HepG2 (cell line): Measurements from ENCODE around the gene SHROOM2. TPM values are rescaled to one million over a fixed set of nuclear protein-coding genes. Genes with fewer than 3 reads are reported as not detected.

ENCODE experiments used
- ATAC-seq: fragments of 200-7000 bp; cut with Tn5 transposase; 3 replicates; pipeline ENCODE4 v1.9.1; 2020; ENCODE audit warnings: mild to moderate bottlenecking, moderate library complexity
- BruUV-seq: library from RNA; stranded (reverse); fragments of 400-500 nt; replicated peaks from 2 replicates; lab custom pipeline; 2021; lab: Mats Ljungman, UMichigan
- CTCF ChIA-PET: fragments of 300-600 bp; formaldehyde crosslinking; extraction: SDS; loops from one replicate; lab custom pipeline; 2021; ENCODE audit warnings: low total read pairs, inconsistent platforms, low intra/inter-chr PET ratio; lab: Yijun Ruan, JAX
- POLR2A ChIA-PET: fragments of 350-600 bp; sonication (Branson Sonifier 250); formaldehyde crosslinking; loops from one replicate; lab custom pipeline; 2020; ENCODE audit warnings: antibody characterized with exemption, inconsistent platforms; lab: Yijun Ruan, JAX
- DNase-seq: peaks from one replicate; pipeline ENCODE4 v3.0.0-alpha.2; 2015; ENCODE audit warnings: low spot score
- FAIRE-seq: peaks from 3 replicates; lab custom pipeline; 2011; peaks lifted over from hg19 to GRCh38; lab: Jason Lieb, UNC
- H2AFZ ChIP-seq: one replicate; pipeline ENCODE4 v1.6.1; 2011; ENCODE audit warnings: low read length, inconsistent platforms
- H3K27ac ChIP-seq: fragments of 300-600 bp; 3 replicates; pipeline ENCODE4 v1.8.0; 2011; ENCODE audit warnings: mixed run types, mild to moderate bottlenecking, mixed read lengths, low read length, inconsistent platforms; ENCODE audit not compliant: insufficient read depth; ENCODE audit errors: extremely low read length
- H3K27me3 ChIP-seq, 2 experiments: fragments of 200-600 bp in 1 of 2; 2 replicates in 1 of 2; 3 replicates in 1 of 2; pipeline versions ENCODE4 v1.6.0 to v1.8.0; 2011; ENCODE audit warnings: low read length in 2 of 2, mild to moderate bottlenecking in 2 of 2, moderate library complexity in 2 of 2, inconsistent platforms in 1 of 2; ENCODE audit not compliant: insufficient read depth in 2 of 2, control insufficient read depth in 1 of 2
- H3K36me3 ChIP-seq, 2 experiments: fragments of 200-600 bp in 1 of 2; replicated peaks in 1 of 2; 2 replicates in 1 of 2; 3 replicates in 1 of 2; pipeline versions ENCODE4 v1.5.1 to v1.8.0; 2011; ENCODE audit warnings: low read length in 2 of 2, inconsistent platforms in 1 of 2; ENCODE audit not compliant: insufficient read depth in 2 of 2, control insufficient read depth in 1 of 2
- H3K4me1 ChIP-seq: 2 replicates; pipeline ENCODE4 v1.5.1; 2012; ENCODE audit warnings: low read length, inconsistent platforms; ENCODE audit not compliant: insufficient read depth
- H3K4me2 ChIP-seq: 2 replicates; pipeline ENCODE4 v1.6.0; 2011; ENCODE audit warnings: low read depth, low read length, inconsistent platforms
- H3K4me3 ChIP-seq, 3 experiments: fragments of 200-600 bp in 1 of 3; sonication (generic), shearing (Covaris generic) in 1 of 3; replicated peaks in 1 of 3; 2 replicates each; pipeline ENCODE4 v1.5.1; 2011 to 2016; ENCODE audit warnings: low read length in 3 of 3, inconsistent platforms in 2 of 3, low read depth in 2 of 3, mild to moderate bottlenecking in 2 of 3, control low read depth in 1 of 3, mixed read lengths in 1 of 3; ENCODE audit not compliant: insufficient read depth in 1 of 3
- H3K79me2 ChIP-seq: one replicate; pipeline ENCODE4 v1.6.1; 2011; ENCODE audit warnings: low read length, inconsistent platforms; ENCODE audit not compliant: insufficient read depth
- H3K9ac ChIP-seq: 2 replicates; pipeline ENCODE4 v1.6.0; 2011; ENCODE audit warnings: mild to moderate bottlenecking, low read depth, low read length, inconsistent platforms; ENCODE audit not compliant: insufficient read depth
- H3K9me3 ChIP-seq: 2 replicates; pipeline ENCODE4 v1.5.1; 2012; ENCODE audit warnings: mild to moderate bottlenecking, low read length
- H4K20me1 ChIP-seq: 2 replicates; pipeline ENCODE4 v1.6.0; 2011; ENCODE audit warnings: inconsistent platforms, mild to moderate bottlenecking, low read length, moderate library complexity; ENCODE audit not compliant: insufficient read depth
- FOSL2 ChIP-seq: sonication (generic); formaldehyde crosslinking; IDR thresholded peaks from 2 replicates; pipeline ENCODE4 v1.4.0; 2020; ENCODE audit warnings: missing genetic modification reagents
- HOXD1 ChIP-seq: sonication (generic); formaldehyde crosslinking; IDR thresholded peaks from 2 replicates; pipeline ENCODE4 v1.5.0; 2020; ENCODE audit warnings: missing genetic modification reagents
- KDM3A ChIP-seq: IDR thresholded peaks from 2 replicates; pipeline ENCODE4 v1.6.1; 2018; ENCODE audit warnings: low read depth, missing compliant biosample characterization
- NONO ChIP-seq, 2 experiments: fragments of 450-650 bp in 1 of 2; sonication (generic) in 1 of 2; formaldehyde crosslinking in 1 of 2; IDR thresholded peaks in 1 of 2; conservative IDR thresholded peaks in 1 of 2; 2 replicates each; pipeline versions ENCODE4 v1.6.1 to v1.8.0; 2017 to 2022; ENCODE audit warnings: mild to moderate bottlenecking in 1 of 2, missing genetic modification reagents in 1 of 2, moderate library complexity in 1 of 2
- PAWR ChIP-seq: sonication (generic); formaldehyde crosslinking; IDR thresholded peaks from 2 replicates; pipeline ENCODE4 v1.4.0; 2020; ENCODE audit warnings: missing genetic modification reagents, mild to moderate bottlenecking, borderline replicate concordance
- RFXANK ChIP-seq: IDR thresholded peaks from 2 replicates; pipeline ENCODE4 v1.6.1; 2016
- TCF12 ChIP-seq, 2 experiments: fragments of 450-650 bp in 1 of 2; sonication (generic) in 1 of 2; formaldehyde crosslinking in 1 of 2; IDR thresholded peaks; 2 replicates each; pipeline versions ENCODE4 v1.6.1 to v1.8.0; 2017 to 2022; ENCODE audit warnings: antibody characterized with exemption in 1 of 2, mild to moderate bottlenecking in 1 of 2, missing genetic modification reagents in 1 of 2, moderate library complexity in 1 of 2
- ZNF282 ChIP-seq: fragments of 450-650 bp; IDR thresholded peaks from 2 replicates; pipeline ENCODE4 v1.6.1; 2018; ENCODE audit not compliant: partially characterized antibody
- ZNF414 ChIP-seq: sonication (generic); formaldehyde crosslinking; IDR thresholded peaks from 2 replicates; pipeline ENCODE4 v1.5.0; 2020; ENCODE audit warnings: missing genetic modification reagents
- ZNF512B ChIP-seq: sonication (generic); formaldehyde crosslinking; IDR thresholded peaks from 2 replicates; pipeline ENCODE4 v1.5.1; 2020; ENCODE audit warnings: missing genetic modification reagents, mild to moderate bottlenecking, borderline replicate concordance
- WGBS: methylation state at CpG from one replicate; pipeline ENCODE4 v1.1.6; 2017; ENCODE audit warnings: low lambda C conversion rate; 5-methylcytosine and 5-hydroxymethylcytosine counted together
- in situ Hi-C: cut with HindIII; loops from 2 replicates; pipeline ENCODE4 v1.10.0; 2017; ENCODE audit warnings: low pct_unique_long_range_greater_than_20kb; ENCODE audit not compliant: extremely low pct_ligation_motif_present
- intact Hi-C: fragments of 100-400 bp; cut with micrococcal nuclease; formaldehyde crosslinking; loops from one replicate; pipeline ENCODE4 v1.10.0; 2022; ENCODE audit not compliant: unreplicated experiment
- polyA plus RNA-seq, 8 experiments: library from polyadenylated mRNA; depleted of rRNA in 3 of 8; stranded (reverse) in 7 of 8; unstranded in 1 of 8; fragments of >200 nt; fragmentation: Illumina TruSeq in 4 of 8; extraction: Trizol in 4 of 8; gene quantifications; 2 replicates each; pipeline versions ENCODE4 v1.2.1 to v1.2.3, GENCODE V29; 2011 to 2016; ENCODE audit warnings: low read depth in 4 of 8, missing spikeins in 1 of 8, mixed read lengths in 1 of 8; ENCODE audit not compliant: insufficient read depth in 1 of 8
- total RNA-seq, 5 experiments: library from RNA; depleted of rRNA; stranded (reverse); fragments of >200 nt; fragmentation: Illumina TruSeq; extraction: Trizol; gene quantifications; 2 replicates each; pipeline ENCODE4 v1.2.3, GENCODE V29; 2016; ENCODE audit warnings: low read depth in 1 of 5
- TF ChIP-seq, protein P1 (sequence below): sonication (generic); formaldehyde crosslinking; IDR thresholded peaks from 2 replicates; pipeline ENCODE4 v1.8.0; 2022; ENCODE audit warnings: mild to moderate bottlenecking, missing genetic modification reagents, moderate library complexity
- TF ChIP-seq, protein P2 (sequence below): sonication (generic); formaldehyde crosslinking; IDR thresholded peaks from 2 replicates; pipeline ENCODE4 v1.5.1; 2020; ENCODE audit warnings: mild to moderate bottlenecking, missing genetic modification reagents, borderline replicate concordance

The SHROOM2 gene
- total and polyA plus RNA-seq, 2 of the 13 experiments (the other 11 are each of a cell fraction or from before 2014, with no cell fraction given), result 0.92 to 1.4 TPM

DNA sequence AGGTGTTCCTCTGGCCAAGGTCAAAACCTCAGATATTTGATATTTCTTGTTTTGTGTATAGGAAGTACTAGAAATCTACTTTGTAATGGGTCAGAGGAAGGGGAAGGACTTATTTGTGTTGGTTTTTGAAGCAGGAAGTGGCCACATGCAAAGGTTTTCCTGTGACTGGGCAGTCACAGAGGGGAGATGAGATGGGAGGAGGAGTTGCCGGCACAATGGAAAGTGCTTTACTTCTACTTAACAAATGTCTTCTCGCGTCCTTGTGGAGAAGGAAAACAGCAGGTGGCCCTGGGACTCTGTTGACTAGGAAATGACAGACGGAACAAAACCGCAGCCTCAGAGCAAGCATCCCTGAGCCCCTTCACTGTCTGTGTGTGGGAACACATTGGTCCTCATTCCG lies 46.6 kb downstream of the SHROOM2 start:
- Histone ChIP-seq H4K20me1 (no peaks in the 10 kb centered on the region), H3K27ac (no peak overlapping the region), H3K36me3 (no peaks in the 10 kb centered on the region), H3K27me3 (no peaks in the 10 kb centered on the region), H3K9ac (no peak overlapping the region), H3K9me3 (no peaks in the 10 kb centered on the region), H3K4me3 (no peak overlapping the region), H2AFZ (no peak overlapping the region), H3K79me2 (no peaks in the 10 kb centered on the region), H3K4me1 (no peaks in the 10 kb centered on the region), H3K4me2 (no peak overlapping the region)
- FAIRE-seq (no peak), ATAC-seq (no peak), DNase-seq (no peak)
- in situ Hi-C loops (no loop called here), intact Hi-C loops (no loop called here)
- ChIA-PET POLR2A (no interaction called here), CTCF (no interaction called here)
- BruUV-seq, result no TSS peak
- WGBS, result 100% methylated on average over 4 of the region's 6 CpGs
- TF ChIP-seq HOXD1 (CRISPR knock-in tag), result no peak
- TF ChIP-seq, protein P1, sequence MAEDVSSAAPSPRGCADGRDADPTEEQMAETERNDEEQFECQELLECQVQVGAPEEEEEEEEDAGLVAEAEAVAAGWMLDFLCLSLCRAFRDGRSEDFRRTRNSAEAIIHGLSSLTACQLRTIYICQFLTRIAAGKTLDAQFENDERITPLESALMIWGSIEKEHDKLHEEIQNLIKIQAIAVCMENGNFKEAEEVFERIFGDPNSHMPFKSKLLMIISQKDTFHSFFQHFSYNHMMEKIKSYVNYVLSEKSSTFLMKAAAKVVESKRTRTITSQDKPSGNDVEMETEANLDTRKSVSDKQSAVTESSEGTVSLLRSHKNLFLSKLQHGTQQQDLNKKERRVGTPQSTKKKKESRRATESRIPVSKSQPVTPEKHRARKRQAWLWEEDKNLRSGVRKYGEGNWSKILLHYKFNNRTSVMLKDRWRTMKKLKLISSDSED (CRISPR knock-in tag), result no peak
- TF ChIP-seq TCF12 (IDR thresholded peaks at IDR 0.05), result no peak
- no peak for TF ChIP-seq TCF12 (CRISPR knock-in tag; IDR thresholded peaks at IDR 0.05)
- no peak for TF ChIP-seq KDM3A (CRISPR knock-in tag)
- no peak for TF ChIP-seq ZNF282
- TF ChIP-seq ZNF512B (CRISPR knock-in tag), result no peak
- no peak for TF ChIP-seq NONO (IDR thresholded peaks at IDR 0.05)
- no peak for TF ChIP-seq NONO (CRISPR knock-in tag; conservative IDR thresholded peaks at IDR 0.05)
- TF ChIP-seq PAWR, result no peak
- TF ChIP-seq FOSL2 (CRISPR knock-in tag), result no peak
- TF ChIP-seq RFXANK, result no peak
- TF ChIP-seq ZNF414 (CRISPR knock-in tag), result no peak
- TF ChIP-seq, protein P2, sequence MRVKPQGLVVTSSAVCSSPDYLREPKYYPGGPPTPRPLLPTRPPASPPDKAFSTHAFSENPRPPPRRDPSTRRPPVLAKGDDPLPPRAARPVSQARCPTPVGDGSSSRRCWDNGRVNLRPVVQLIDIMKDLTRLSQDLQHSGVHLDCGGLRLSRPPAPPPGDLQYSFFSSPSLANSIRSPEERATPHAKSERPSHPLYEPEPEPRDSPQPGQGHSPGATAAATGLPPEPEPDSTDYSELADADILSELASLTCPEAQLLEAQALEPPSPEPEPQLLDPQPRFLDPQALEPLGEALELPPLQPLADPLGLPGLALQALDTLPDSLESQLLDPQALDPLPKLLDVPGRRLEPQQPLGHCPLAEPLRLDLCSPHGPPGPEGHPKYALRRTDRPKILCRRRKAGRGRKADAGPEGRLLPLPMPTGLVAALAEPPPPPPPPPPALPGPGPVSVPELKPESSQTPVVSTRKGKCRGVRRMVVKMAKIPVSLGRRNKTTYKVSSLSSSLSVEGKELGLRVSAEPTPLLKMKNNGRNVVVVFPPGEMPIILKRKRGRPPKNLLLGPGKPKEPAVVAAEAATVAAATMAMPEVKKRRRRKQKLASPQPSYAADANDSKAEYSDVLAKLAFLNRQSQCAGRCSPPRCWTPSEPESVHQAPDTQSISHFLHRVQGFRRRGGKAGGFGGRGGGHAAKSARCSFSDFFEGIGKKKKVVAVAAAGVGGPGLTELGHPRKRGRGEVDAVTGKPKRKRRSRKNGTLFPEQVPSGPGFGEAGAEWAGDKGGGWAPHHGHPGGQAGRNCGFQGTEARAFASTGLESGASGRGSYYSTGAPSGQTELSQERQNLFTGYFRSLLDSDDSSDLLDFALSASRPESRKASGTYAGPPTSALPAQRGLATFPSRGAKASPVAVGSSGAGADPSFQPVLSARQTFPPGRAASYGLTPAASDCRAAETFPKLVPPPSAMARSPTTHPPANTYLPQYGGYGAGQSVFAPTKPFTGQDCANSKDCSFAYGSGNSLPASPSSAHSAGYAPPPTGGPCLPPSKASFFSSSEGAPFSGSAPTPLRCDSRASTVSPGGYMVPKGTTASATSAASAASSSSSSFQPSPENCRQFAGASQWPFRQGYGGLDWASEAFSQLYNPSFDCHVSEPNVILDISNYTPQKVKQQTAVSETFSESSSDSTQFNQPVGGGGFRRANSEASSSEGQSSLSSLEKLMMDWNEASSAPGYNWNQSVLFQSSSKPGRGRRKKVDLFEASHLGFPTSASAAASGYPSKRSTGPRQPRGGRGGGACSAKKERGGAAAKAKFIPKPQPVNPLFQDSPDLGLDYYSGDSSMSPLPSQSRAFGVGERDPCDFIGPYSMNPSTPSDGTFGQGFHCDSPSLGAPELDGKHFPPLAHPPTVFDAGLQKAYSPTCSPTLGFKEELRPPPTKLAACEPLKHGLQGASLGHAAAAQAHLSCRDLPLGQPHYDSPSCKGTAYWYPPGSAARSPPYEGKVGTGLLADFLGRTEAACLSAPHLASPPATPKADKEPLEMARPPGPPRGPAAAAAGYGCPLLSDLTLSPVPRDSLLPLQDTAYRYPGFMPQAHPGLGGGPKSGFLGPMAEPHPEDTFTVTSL (CRISPR knock-in tag), result no peak
